PC-9 (cell line): ENCODE data around the gene APLF.

Experiments used
- EZH2 ChIP-seq: fragments of 200-600 bp; sonication (generic); IDR thresholded peaks from 2 replicates; pipeline ENCODE4 v1.8.0; 2017; ENCODE audit warnings: antibody characterized with exemption, low read depth
- TF ChIP-seq, protein P1 (sequence below): fragments of 200-600 bp; sonication (generic); conservative IDR thresholded peaks from 2 replicates; pipeline ENCODE4 v1.6.1; 2017; ENCODE audit warnings: mixed run types, antibody characterized with exemption, mild to moderate bottlenecking, moderate library complexity

DNA sequence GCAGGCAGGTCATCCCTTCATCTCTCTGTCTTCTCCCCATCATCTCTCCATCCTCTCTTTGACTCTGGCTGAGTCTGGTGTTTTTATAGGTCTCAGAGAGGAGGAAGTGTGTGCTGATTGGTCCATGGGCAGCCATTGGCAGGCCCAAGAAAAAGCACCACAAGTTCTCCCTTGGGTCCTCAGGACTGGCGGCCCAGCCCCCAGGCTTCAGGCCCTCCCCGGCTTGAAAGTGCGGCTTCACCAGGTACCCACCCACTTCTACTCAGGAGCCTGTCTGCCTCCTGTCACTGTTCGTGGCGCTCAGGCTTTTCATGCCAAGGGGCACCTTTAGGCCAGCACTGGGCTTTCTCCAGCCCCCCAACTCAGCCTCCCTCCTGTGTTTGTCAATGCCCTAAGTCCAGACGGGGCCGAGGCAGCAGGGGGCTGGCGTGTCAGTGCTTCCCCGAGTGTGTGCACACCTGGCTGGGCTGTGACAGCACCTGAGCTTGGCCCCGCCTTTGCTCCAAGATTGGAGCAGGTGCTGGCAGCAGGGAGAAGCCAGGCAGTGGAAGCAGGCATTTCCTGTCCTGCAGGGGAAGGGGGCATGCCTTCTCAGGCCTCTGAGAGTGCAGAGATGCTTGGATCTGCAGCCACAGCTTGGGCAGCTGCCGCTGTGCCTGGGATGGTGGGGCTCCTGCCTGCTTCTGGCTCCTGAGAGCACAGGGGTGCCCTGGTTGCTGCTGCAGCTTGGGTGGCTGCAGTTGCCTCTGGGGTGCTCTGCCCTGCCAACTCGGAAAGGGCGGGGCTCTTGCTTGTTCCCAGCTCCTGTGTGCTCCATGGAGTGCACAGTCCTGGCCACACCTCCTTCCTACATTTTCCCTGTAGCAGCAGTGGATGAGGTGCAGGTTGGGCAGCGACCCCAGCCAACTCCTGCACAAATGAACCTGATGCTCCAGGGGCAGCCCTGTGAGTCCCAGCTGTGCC is 34.4 kb upstream of the APLF start:
- TF ChIP-seq, protein P1, sequence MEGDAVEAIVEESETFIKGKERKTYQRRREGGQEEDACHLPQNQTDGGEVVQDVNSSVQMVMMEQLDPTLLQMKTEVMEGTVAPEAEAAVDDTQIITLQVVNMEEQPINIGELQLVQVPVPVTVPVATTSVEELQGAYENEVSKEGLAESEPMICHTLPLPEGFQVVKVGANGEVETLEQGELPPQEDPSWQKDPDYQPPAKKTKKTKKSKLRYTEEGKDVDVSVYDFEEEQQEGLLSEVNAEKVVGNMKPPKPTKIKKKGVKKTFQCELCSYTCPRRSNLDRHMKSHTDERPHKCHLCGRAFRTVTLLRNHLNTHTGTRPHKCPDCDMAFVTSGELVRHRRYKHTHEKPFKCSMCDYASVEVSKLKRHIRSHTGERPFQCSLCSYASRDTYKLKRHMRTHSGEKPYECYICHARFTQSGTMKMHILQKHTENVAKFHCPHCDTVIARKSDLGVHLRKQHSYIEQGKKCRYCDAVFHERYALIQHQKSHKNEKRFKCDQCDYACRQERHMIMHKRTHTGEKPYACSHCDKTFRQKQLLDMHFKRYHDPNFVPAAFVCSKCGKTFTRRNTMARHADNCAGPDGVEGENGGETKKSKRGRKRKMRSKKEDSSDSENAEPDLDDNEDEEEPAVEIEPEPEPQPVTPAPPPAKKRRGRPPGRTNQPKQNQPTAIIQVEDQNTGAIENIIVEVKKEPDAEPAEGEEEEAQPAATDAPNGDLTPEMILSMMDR, result no peak
- no peak for TF ChIP-seq EZH2
